GM19193 (cell line): ENCODE results near the gene HOXA4.

Experiments
- POLR2A ChIP-seq: IDR thresholded peaks from 4 replicates; pipeline ENCODE4 v1.6.1; 2011; ENCODE audit not compliant: insufficient read depth, insufficient read length; ENCODE audit errors: extremely low read depth

The HOXA4 gene

GRCh38 chr7:27172823-27173510 lies 42.4 kb upstream of the HOXA4 start:
- no peak for TF ChIP-seq POLR2A

- TF ChIP-seq POLR2A, result no peak
Measured at GRCh38 chr7:27172315-27172774, 41.8 kb upstream of the HOXA4 start.

- TF ChIP-seq POLR2A, result no peak
Measured at GRCh38 chr7:27171637-27172314, 41.2 kb upstream of the HOXA4 start.

DNA sequence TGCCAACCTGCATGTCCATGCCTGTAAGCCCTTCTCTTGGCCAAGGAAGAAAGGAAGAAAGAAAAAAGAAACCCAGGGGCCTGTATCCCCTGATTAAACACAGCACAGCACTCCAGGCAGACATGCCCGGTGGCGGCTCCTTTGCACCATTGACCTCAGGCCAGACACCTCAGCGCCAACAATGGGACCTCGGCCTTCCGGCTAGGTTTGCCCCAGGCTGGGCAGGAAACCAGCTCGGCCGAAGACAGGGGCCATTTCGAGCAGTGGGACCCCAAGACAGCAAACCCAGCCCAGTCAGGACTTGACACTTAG lies 40.7 kb upstream of the HOXA4 start:
- TF ChIP-seq POLR2A, result no peak

- TF ChIP-seq POLR2A, result no peak
Measured at GRCh38 chr7:27170426-27171324, 40.1 kb upstream of the HOXA4 start.

DNA sequence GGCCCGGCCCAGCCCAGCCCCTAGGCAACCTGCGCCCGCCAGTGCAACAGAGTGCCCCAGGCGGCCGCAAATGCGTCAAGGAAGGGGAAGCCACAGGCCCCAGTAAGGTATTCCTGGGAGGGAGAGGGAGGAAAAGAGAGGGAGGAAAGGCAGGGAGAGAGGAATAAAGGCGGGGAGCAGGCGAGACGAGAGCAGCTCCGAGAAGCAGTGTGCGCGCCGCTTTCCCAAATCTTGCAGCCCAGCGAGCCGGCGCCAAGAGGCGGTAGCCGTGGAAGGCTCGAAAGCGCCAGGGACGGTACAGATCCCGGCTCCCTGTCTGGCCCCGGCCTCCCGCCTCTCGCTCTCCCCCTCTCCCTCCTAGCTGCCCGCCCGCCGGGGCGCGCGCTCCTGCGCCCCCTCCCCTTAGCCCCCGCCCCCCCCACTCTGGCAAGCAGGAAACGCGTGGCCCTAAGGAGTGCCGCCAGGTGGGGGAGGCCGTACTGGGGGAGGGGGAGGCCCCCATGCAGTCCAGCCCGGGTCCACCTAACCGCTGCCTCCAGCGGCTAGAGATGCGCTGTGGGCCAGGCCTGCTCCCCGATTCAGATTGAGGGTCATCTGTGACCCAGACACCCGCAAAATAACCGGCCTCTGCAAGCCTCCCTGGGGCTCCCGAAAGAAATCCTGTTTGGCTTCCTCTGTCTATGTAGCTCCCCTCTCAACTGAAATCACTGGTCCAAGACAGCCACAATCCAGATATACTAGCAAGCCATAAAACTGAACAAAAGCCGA lies 39.3 kb upstream of the HOXA4 start:
- TF ChIP-seq POLR2A, result no peak

DNA sequence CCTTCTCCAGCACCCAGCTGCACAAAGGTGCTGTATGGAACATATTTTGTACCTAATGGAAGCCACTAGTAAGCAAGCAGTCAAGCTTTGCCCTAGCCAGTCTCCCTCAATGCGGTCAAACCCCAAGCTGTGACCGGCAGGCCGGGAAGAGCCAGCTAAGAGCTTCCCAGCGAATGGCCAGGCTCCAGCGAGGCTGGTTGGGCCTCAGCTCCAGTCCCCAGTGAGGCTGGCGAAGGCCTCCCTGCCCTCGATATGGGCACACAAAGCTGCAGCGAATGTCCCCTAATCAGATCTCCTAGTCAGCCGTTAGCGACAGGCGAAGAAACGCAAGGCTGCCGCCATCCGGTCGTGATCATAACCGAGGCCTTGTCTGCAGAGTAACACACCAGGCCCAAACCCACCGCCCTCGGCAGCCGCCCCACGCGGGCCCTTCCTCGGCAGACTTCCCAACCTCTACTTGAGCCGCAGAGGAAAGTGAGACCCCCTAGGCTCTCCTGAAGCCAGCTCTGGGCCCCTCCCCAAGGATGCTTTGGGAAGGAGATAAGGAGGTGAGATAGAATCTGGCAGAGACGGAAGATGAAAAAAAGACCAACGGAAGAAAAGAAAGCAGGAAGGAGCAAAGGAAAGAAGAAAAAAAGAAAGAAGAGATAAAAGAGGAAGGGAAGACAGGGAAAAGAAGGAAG lies 37.8 kb upstream of the HOXA4 start:
- no peak for TF ChIP-seq POLR2A

- no peak for TF ChIP-seq POLR2A
Measured at GRCh38 chr7:27167916-27168264, 37.3 kb upstream of the HOXA4 start.

DNA sequence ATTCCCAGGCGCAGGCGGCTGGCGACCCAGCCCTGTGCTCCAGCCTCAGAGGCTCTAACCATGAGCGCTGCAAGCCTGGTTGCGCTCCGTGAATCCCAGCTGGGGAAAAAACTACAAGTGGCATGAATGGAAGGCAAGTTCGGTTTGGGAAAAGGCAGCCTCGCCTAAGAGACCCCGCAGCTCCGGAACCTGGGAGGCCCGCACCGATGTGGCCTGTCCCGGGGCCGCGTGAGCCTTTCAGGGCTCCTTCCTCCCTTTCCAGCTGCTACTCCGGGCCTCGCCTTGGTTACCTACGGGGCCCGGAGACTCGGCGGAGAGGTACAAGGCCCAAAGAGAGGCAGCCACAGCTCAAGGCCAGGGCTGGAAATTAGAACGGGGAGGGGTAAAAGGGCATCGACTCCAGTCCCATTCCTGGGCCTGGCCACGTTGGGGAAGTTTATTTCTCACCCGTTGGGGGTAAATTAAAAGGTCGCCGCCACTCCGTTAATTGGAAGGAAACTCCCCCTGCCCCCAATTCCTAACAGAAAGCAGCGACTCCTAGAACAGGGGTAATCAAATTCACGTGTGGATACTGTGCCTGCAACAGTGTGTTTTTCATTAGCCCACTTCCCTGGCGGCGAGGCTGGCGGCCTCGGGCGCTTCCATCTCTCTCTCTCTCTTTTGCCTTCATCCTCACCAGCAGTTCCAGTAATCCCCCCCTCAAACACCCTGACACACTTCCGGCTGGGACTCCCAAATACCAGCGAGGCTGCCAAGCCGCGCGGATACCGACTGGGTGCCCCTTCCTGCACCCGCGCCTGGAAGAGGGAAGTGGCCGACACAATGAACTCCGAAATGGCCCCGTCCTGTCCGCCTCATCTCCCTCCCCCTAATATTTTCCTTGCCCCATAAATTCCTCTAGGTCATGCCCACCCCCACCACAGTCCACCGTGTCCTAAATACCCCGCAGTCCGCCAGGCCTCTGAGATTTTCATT lies 36.3 kb upstream of the HOXA4 start:
- TF ChIP-seq POLR2A, result no peak

DNA sequence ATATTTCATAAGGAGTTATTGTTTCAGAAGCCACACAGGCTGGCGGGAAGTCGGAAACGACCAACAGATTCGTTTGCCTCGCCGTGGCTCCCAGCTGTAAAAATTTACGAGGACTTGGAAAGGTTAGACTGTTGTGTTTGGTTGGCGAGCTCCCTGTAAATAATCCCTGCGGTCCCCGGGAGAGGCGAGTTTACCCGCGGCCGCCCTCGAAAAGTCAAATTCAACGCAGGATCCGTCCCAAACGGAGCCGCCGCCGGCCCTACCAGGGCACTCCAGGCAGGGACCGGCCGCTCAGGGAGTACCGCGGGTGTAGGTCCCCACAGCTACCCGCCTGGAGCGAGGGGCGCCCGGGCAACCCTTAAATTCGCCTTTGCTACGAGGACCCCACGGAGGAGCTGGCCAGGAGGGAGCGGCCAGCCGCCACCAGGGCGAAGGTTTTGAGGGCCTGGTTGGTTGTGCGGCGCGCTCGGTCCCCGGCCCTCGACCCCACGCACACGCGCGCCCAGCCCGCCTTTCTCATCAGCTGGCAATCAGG lies 35.5 kb upstream of the HOXA4 start:
- TF ChIP-seq POLR2A, result no peak

DNA sequence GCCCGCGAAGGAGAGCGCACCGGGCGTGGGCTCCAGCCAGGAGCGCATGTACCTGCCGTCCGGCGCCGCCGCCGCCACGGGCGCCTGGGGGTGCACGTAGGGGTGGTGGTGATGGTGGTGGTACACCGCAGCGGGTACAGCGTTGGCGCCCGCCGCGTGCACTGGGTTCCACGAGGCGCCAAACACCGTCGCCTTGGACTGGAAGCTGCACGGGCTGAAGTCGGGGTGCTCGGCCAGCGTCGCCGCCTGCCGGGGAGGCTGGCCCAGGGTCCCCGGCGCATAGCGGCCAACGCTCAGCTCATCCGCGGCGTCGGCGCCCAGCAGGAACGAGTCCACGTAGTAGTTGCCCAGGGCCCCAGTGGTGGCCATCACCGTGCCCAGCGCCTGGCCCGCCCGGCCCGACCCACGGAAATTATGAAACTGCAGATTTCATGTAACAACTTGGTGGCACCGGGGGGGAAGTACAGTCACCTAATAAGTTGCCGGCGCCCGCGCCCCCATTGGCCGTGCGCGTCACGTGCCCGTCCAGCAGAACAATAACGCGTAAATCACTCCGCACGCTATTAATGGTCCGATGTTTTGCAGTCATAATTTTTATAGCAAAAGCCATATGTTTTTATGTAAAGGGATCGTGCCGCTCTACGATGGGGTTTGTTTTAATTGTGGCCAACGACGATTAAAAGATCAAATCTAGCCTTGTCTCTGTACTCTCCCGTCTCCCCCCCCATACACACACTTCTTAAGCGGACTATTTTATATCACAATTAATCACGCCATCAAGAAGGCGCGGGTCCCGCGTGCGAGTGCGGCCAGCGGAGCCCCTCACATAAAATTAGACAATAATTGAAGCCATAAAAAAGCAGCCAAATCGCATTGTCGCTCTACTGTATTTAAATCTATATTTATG lies 34.8 kb upstream of the HOXA4 start, which contains the start of gene HOXA9:
TSS of gene HOXA9 (minus strand) at position 449 of the 907 bp plus-strand sequence. CDS start at position 369, 80 bp downstream.
- TF ChIP-seq POLR2A, result no peak

GRCh38 chr7:27164367-27165088 lies 34.0 kb upstream of the HOXA4 start:
- no peak for TF ChIP-seq POLR2A

DNA sequence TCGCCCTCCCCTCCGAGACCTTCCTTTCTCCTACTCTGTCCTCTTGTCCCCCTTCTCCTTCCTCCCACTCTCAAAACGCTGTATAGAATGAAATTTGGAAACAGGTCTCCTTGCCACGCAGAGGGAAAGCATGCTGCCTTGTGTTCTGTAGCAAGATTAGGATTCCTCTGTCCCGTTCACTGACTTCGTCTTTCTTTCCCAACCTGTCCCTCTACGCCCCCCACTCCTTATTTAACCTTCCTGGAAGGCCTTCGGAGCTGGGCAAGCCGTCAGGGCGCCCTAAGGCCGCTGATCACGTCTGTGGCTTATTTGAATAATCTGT lies 33.4 kb upstream of the HOXA4 start:
- TF ChIP-seq POLR2A, result no peak
